Neuronal stem cell (in vitro differentiated cells): ENCODE data around the gene PPME1.

Experiments
- DNase-seq: peaks from one replicate; pipeline ENCODE4 v3.0.0-alpha.2; 2013; ENCODE audit warnings: low spot score
- H2AFZ ChIP-seq: one replicate; pipeline ENCODE4 v1.6.1; 2013; ENCODE audit warnings: mild to moderate bottlenecking, low read length, inconsistent platforms
- H2AK5ac ChIP-seq: 2 replicates; pipeline ENCODE4 v1.6.1; 2013; ENCODE audit warnings: low read depth, mild to moderate bottlenecking, inconsistent platforms, low read length, moderate library complexity, mixed read lengths
- H2BK120ac ChIP-seq: 2 replicates; pipeline ENCODE4 v1.6.1; 2013; ENCODE audit warnings: low read depth, mild to moderate bottlenecking, inconsistent platforms, low read length, moderate library complexity, mixed read lengths
- H2BK12ac ChIP-seq: one replicate; pipeline ENCODE4 v1.6.1; 2013; ENCODE audit warnings: low read length, inconsistent platforms
- H2BK15ac ChIP-seq: 2 replicates; pipeline ENCODE4 v1.6.1; 2013; ENCODE audit warnings: mild to moderate bottlenecking, low read length, inconsistent platforms, mixed read lengths
- H2BK5ac ChIP-seq: one replicate; pipeline ENCODE4 v1.6.1; 2013; ENCODE audit warnings: inconsistent platforms, mild to moderate bottlenecking, low read length, moderate library complexity
- H3K14ac ChIP-seq: one replicate; pipeline ENCODE4 v1.6.1; 2013; ENCODE audit warnings: low read length, inconsistent platforms
- H3K18ac ChIP-seq: 2 replicates; pipeline ENCODE4 v1.6.1; 2013; ENCODE audit warnings: low read length, inconsistent platforms
- H3K23ac ChIP-seq: 2 replicates; pipeline ENCODE4 v1.6.1; 2013; ENCODE audit warnings: low read depth, mild to moderate bottlenecking, mixed read lengths, low read length, inconsistent platforms; ENCODE audit not compliant: poor library complexity
- H3K27ac ChIP-seq: replicated peaks from 3 replicates; pipeline ENCODE4 v1.5.1; 2013; ENCODE audit warnings: low read length, inconsistent platforms
- H3K27me3 ChIP-seq, 3 experiments: 2 replicates each; pipeline ENCODE4 v1.6.1; 2013; ENCODE audit warnings: low read length in 3 of 3, mild to moderate bottlenecking in 2 of 3, inconsistent platforms in 1 of 3, low read depth in 1 of 3, mixed read lengths in 1 of 3, moderate library complexity in 1 of 3; ENCODE audit not compliant: control insufficient read depth in 3 of 3, insufficient read depth in 3 of 3
- H3K36me3 ChIP-seq, 2 donors: replicated peaks in 1 of 2; 2 replicates each; pipeline ENCODE4 v1.6.1; 2013; ENCODE audit warnings: low read length in 2 of 2; ENCODE audit not compliant: control insufficient read depth in 2 of 2, insufficient read depth in 2 of 2
- H3K4ac ChIP-seq: 2 replicates; pipeline ENCODE4 v1.6.1; 2013; ENCODE audit warnings: inconsistent platforms, mild to moderate bottlenecking, low read length, moderate library complexity
- H3K4me1 ChIP-seq, 2 donors: 1 replicate in 1 of 2; 2 replicates in 1 of 2; pipeline ENCODE4 v1.6.1; 2013; ENCODE audit warnings: low read length in 2 of 2, low read depth in 1 of 2; ENCODE audit not compliant: control insufficient read depth in 2 of 2, insufficient read depth in 1 of 2
- H3K4me2 ChIP-seq: one replicate; pipeline ENCODE4 v1.6.1; 2013; ENCODE audit warnings: mild to moderate bottlenecking, low read length, inconsistent platforms; ENCODE audit not compliant: insufficient read depth, poor library complexity, severe bottlenecking
- H3K4me3 ChIP-seq, 2 donors: 2 replicates each; pipeline ENCODE4 v1.5.1; 2013; ENCODE audit warnings: low read length in 2 of 2, mild to moderate bottlenecking in 2 of 2, inconsistent platforms in 1 of 2, moderate library complexity in 1 of 2
- H3K79me1 ChIP-seq: one replicate; pipeline ENCODE4 v1.6.1; 2013; ENCODE audit warnings: low read depth, mild to moderate bottlenecking, inconsistent platforms, low read length, moderate library complexity
- H3K9ac ChIP-seq: one replicate; pipeline ENCODE4 v1.6.1; 2013; ENCODE audit warnings: mild to moderate bottlenecking, low read depth, low read length, inconsistent platforms; ENCODE audit not compliant: poor library complexity
- H3K9me3 ChIP-seq, 2 donors: replicated peaks in 1 of 2; 2 replicates each; pipeline versions ENCODE3 to v1.6.1; 2013; ENCODE audit warnings: low read length in 2 of 2, mild to moderate bottlenecking in 2 of 2, inconsistent platforms in 1 of 2, low read depth in 1 of 2, mixed read lengths in 1 of 2, moderate library complexity in 1 of 2; ENCODE audit not compliant: control insufficient read depth in 2 of 2, insufficient read depth in 1 of 2
- H4K8ac ChIP-seq: one replicate; pipeline ENCODE4 v1.6.1; 2013; ENCODE audit warnings: low read depth, mild to moderate bottlenecking, inconsistent platforms, low read length, moderate library complexity
- H4K91ac ChIP-seq: one replicate; pipeline ENCODE4 v1.6.1; 2013; ENCODE audit warnings: low read length, low read depth, mild to moderate bottlenecking, inconsistent platforms; ENCODE audit not compliant: poor library complexity
- WGBS, 2 donors: extraction: QIAGEN DNeasy Blood & Tissue Kit; methylation state at CpG; one replicate each; pipeline ENCODE4 v1.1.7; 2013; ENCODE audit warnings: missing lambda C conversion rate in 2 of 2, mixed read lengths in 1 of 2; ENCODE audit not compliant: insufficient read length in 2 of 2, insufficient replicate concordance in 1 of 2; ENCODE audit errors: extremely low coverage in 2 of 2; 5-methylcytosine and 5-hydroxymethylcytosine counted together

PPME1 gene

GRCh38 chr11:74205181-74205580, 34.1 kb downstream of the PPME1 start:
- H3K14ac ChIP-seq, result no peak overlapping the region
- H3K27me3 ChIP-seq, result no peaks in the 10 kb centered on the region
- H2BK5ac ChIP-seq, result no peak overlapping the region
- no peak overlapping the region for H2AFZ ChIP-seq
- no peak overlapping the region for H4K91ac ChIP-seq
- H2BK15ac ChIP-seq, result no peak overlapping the region
- no CpG with 5 or more reads among the region's 1 CpG for WGBS, 2 donors
- no peak overlapping the region for H3K9ac ChIP-seq
- H4K8ac ChIP-seq, result no peak overlapping the region
- H2BK120ac ChIP-seq, result no peak overlapping the region
- no peaks in the 10 kb centered on the region for H3K9me3 ChIP-seq
- H3K23ac ChIP-seq, result no peak overlapping the region
- DNase-seq, result no peak
- no peaks in the 10 kb centered on the region for H3K79me1 ChIP-seq
- H3K4me1 ChIP-seq, result no peaks in the 10 kb centered on the region
- H3K4ac ChIP-seq, result no peak overlapping the region
- H3K27ac ChIP-seq, result no peak overlapping the region
- H3K4me2 ChIP-seq, result no peak overlapping the region
- peaks cover 3 to 64% of the 10 kb centered on the region in 2 donors for H3K36me3 ChIP-seq
- no peak overlapping the region for H2AK5ac ChIP-seq
- no peak overlapping the region for H2BK12ac ChIP-seq
- H3K18ac ChIP-seq, result no peak overlapping the region
- H3K4me3 ChIP-seq, result no peak overlapping the region

DNA sequence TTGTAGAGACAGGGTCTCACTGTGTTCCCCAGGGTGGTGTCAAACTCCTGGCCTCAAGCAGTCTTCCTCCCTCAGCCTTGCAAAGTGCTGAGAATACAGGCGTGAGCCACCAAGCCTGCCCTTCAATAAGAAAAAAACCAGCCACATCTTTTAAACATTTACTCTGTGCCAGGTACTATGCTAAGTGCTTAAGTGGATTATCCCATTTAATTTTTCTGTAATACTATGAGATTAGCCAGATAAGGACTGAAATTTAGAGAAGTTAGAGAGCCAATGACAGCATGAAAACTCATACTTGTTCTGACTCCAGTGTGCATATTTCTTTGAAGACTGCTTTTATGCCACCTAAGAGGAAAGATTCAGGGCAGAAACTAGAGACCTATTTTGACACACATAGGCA, 35.7 kb downstream of the PPME1 start:
- Histone ChIP-seq H3K14ac (no peak overlapping the region), H4K8ac (no peak overlapping the region), H3K9me3 (no peaks in the 10 kb centered on the region), H2AK5ac (no peak overlapping the region), H3K27me3 (no peaks in the 10 kb centered on the region), H3K4me2 (no peak overlapping the region), H2BK12ac (no peak overlapping the region), H3K4ac (no peak overlapping the region), H4K91ac (no peak overlapping the region), H3K4me1 (no peaks in the 10 kb centered on the region), H3K27ac (no peak overlapping the region), H3K4me3 (no peak overlapping the region), H2BK5ac (no peak overlapping the region), H3K36me3 (peaks cover 3 to 79% of the 10 kb centered on the region in 2 donors), H3K79me1 (no peaks in the 10 kb centered on the region), H2BK120ac (no peak overlapping the region), H3K23ac (no peak overlapping the region), H3K9ac (no peak overlapping the region), H3K18ac (no peak overlapping the region), H2AFZ (no peak overlapping the region), H2BK15ac (no peak overlapping the region)
- WGBS, 2 donors, result no CpG with 5 or more reads among the region's 1 CpG
- no peak for DNase-seq

- Histone ChIP-seq H4K8ac (no peak overlapping the region), H3K23ac (no peak overlapping the region), H3K4me2 (no peak overlapping the region), H2AFZ (no peak overlapping the region), H3K79me1 (no peaks in the 10 kb centered on the region), H3K4ac (no peak overlapping the region), H3K18ac (no peak overlapping the region), H3K4me1 (no peaks in the 10 kb centered on the region), H3K27me3 (no peaks in the 10 kb centered on the region), H3K36me3 (peaks cover 3 to 96% of the 10 kb centered on the region in 2 donors), H2AK5ac (no peak overlapping the region), H2BK5ac (no peak overlapping the region), H2BK15ac (no peak overlapping the region), H3K9me3 (peaks cover 0 to 6% of the 10 kb centered on the region in 2 donors), H2BK12ac (no peak overlapping the region), H4K91ac (no peak overlapping the region), H2BK120ac (no peak overlapping the region), H3K14ac (no peak overlapping the region), H3K27ac (no peak overlapping the region), H3K9ac (no peak overlapping the region), H3K4me3 (no peak overlapping the region)
- no peak for DNase-seq
Observed at GRCh38 chr11:74208507-74208906, 37.4 kb downstream of the PPME1 start.

DNA sequence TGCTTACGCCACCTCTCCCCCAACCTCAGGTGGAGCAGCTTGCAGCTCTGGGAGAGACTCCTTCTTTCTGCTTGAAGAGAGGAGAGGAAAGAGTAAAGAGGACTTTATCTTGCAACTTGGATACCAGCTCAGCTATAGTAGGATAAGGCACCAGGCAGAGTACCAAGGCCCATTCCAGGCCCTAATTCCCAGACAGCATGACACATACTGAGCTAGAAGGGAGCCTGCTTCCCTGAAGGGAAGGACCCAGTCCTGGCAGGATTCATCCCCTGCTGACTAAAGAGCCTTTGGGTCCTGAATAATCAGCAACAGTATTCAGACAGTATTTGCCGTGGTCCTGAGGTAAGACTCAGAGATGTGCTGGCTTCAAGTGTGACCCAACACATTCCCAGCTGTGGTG, 41.4 kb downstream of the PPME1 start:
- Histone ChIP-seq H3K36me3 (peaks cover 0 to 84% of the 10 kb centered on the region in 2 donors), H3K14ac (no peak overlapping the region)
- no CpG with 5 or more reads among the region's 2 CpGs for WGBS, 2 donors

More for the DNA sequence above, 41.4 kb downstream of the PPME1 start:
- H3K9ac ChIP-seq, result no peak overlapping the region
- no peak overlapping the region for H3K27ac ChIP-seq
- no peak overlapping the region for H4K8ac ChIP-seq
- H3K23ac ChIP-seq, result no peak overlapping the region
- H3K9me3 ChIP-seq, result peaks cover 0 to 19% of the 10 kb centered on the region in 2 donors
- no peaks in the 10 kb centered on the region for H3K79me1 ChIP-seq
- H2BK15ac ChIP-seq, result no peak overlapping the region
- no peak for DNase-seq
- H3K4ac ChIP-seq, result no peak overlapping the region
- H3K18ac ChIP-seq, result no peak overlapping the region
- no peaks in the 10 kb centered on the region for H3K4me1 ChIP-seq
- H2AFZ ChIP-seq, result no peak overlapping the region
- no peak overlapping the region for H2AK5ac ChIP-seq
- H2BK12ac ChIP-seq, result no peak overlapping the region
- H4K91ac ChIP-seq, result no peak overlapping the region
- H2BK5ac ChIP-seq, result no peak overlapping the region
- H3K4me2 ChIP-seq, result no peak overlapping the region
- H3K4me3 ChIP-seq, result no peak overlapping the region
- H2BK120ac ChIP-seq, result no peak overlapping the region
- H3K27me3 ChIP-seq, result no peaks in the 10 kb centered on the region
